ENCODE data around the gene MDM4.
"Not testable (repeated sequence)": the region's sequence is repeated elsewhere in the genome, so short reads cannot be mapped to it uniquely, and the experiment has no call there.

The MDM4 gene

DNA sequence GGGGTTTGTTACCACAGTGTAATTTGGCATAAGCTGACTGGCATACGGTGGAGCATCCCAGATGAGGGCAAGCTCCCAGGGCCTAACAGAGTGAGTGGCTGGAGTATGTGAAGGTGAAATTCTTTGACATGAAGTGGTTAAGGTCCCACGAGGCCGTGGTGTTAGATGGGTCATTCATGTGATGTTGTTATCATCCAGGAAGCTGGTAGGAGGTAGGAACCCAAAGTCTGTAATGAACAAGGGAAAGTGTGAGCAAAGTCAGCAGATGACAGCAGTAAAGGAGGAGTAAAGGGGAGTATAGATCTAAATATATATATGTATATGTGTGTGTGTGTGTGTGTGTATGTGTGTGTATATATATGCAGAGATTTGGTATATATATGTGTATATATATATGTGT is 47.6 kb downstream of the MDM4 start:
- DNase-seq = no peak

DNA sequence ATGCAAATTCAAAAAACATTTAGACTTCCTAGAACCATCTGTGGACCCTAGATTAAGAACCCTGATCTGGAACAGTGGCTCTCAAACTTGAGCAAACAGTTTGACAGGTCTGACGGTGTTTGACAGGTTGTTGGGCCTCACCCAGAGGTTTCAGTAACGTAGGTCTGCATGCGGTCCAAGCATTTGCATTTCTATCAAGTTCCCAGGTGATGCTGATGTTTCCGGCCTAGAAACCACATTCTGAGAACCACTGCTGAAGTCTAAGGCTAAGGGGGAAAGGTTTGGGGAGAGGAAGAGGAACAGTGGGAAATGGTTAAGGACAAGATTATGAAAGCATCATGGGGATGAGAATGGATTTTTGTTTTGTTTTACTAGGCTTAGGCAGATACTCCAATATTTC is 48.6 kb downstream of the MDM4 start:
- DNase-seq = no peak

GRCh38 chr1:204565617-204566582 is 49.7 kb downstream of the MDM4 start:
- DNase-seq = peak; percentile 80

DNA sequence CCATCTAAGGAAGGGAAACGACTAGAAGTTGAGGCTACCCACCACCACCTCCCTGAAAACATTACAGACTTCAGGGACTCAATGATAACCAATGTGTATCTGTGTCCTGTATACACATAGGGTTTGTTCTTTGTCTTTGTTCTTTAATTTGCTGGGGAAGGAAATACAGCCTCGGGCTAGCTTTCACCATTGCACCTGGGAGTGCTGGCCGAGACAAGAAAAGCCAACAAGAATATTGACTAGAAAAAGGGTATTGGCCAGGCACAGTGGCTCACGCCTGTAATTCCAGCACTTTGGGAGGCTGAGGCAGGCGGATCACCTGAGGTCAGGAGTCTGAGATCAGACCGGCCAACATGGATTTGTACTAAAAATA is 50.4 kb downstream of the MDM4 start:
- DNase-seq = no peak

DNA sequence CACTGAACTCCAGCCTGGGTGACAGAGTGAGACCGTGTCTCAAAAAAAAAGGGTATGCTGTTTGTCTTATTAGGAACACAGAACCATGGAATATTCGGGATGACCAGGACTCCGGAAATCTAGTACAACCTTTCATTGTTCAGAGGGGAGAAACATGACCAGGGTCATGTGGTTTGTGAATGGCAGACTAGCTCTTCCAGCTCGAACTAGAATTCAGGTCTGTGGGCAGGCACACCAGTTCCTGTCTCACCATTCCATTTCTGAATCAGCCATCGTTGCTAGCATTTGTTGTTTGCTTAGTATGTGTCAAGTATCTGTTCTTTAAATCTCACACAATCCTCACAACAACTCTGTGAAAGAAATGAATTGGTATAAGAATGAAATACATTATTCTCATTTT is 50.9 kb downstream of the MDM4 start:
- no peak for DNase-seq

- no peak for DNase-seq
Measured at GRCh38 chr1:204568576-204569315, 52.5 kb downstream of the MDM4 start.

DNA sequence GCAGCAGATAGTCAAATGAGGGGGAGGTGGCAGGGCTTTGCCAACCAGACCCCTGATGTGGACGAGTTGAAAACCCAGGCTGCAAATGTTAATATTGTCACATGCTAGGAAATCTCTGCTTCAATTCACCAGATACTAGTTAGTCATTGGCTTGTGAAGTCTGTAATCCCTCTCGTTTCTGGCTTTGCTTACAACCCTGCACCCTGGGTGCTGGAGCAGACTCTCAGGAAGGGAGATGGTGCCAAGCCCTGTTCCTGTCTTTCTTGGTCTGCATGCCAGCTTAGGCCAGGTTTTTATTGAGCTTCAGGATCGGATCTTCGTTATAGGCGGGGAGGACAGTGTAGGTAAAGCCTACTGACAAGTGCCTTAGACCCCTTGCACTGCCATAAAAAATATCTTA is 53.3 kb downstream of the MDM4 start:
- no peak for DNase-seq

DNA sequence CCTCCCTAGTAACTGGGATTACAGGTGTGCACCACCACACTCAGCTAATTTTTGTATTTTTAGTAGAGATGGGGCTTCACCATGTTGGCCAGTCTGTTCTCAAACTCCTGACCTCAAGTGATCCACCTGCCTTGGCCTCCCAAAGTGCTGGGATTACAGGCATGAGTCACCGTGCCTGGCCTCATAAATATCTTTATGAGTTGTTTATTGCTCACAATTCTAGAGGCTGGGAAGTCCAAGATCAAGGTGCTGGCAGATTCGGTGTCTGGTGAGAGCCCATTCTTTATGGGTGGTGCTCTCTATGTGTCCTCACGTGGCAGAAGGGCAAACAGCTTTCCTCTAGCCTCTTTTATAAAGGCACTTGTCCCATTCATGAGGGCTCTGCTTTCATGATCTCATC is 53.8 kb downstream of the MDM4 start:
- not testable (repeated sequence) for DNase-seq

GRCh38 chr1:204571128-204571527 is 54.9 kb downstream of the MDM4 start:
- DNase-seq = no peak

DNA sequence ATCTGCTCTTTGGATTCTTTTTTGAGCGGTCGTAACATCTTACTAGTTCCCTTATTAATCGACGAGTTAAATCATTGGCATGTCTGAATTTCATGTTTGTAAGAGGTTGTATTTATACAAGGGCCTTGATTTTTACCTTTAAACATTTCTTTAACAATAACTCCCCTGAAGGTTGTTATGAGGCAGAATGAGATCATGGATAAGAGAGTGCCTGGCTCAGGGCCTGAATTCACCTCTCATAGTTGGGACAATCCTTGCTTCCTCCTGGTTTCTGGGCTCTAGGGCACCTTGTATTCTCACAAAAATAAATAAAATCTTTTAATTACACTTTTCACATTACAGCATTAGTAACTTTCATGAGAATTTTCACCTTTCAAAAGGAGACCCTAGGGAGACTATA is 55.4 kb downstream of the MDM4 start:
- DNase-seq = no peak

DNA sequence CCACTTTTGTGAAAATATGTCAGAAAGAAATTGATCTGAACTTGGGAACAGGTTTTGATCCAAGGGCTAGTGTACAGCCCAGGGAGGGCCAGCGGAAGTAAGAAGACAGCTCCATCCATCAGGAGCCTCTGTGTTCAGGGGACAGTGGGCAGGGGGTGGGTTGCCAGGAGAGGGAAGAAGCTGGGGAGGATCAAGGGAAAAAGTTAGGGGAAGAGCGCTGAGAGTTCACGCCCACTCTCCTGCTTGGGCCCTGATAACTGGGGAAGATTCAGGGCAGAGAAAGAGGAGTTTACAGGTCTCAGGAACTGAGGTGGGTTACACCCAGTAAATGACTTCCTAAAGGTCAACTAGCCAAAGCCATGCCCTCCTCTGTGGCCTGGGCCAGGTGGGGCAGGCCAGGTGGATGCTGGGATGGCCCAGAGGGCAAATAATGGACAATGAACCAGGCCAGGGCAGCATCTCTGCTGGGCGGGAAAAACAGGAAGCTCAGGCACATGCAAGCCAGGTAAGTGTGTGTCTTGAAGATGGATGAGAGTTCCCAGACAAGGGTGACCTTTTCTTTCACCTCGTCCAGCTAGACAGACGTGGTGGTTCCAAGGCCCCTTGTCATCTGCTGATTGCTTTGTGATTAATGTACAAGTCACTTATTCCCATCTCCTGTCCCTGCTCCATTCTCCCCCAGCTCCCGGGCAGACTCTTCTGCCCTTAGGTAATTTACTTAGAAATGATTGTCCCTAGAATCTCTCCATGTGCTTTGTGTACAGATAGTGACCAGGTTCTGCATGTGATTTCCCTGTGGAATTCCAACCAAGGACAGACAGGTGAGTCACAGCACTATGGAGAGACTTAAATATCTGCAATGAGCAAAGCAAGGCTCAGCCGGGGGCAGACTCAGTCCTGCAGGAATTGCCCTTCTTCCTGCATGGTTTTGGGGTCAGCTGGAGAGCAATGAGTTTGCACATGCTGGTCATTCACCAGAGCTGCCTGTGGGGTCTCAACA is 57.0 kb downstream of the MDM4 start:
- no peak for DNase-seq

- DNase-seq = no peak
Measured at GRCh38 chr1:204574016-204574864, 58.0 kb downstream of the MDM4 start.

DNA sequence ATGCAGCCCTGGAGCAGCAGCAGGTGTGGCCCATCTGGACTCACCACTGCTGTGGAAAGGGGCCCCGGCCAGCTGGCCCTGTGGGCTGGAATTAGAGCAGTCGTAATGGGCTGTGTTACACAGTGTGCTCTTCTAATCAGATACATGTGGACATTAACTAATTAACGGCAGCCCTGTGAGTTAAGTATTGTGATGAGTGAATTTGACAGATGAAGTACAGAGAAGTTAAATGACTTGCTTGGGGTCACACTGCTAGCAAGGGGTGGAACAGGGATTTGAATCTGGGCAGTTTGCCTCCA is 58.6 kb downstream of the MDM4 start:
- DNase-seq = no peak

- DNase-seq = no peak
Measured at GRCh38 chr1:204575221-204576190, 59.3 kb downstream of the MDM4 start.

GRCh38 chr1:204576422-204576821 is 60.2 kb downstream of the MDM4 start:
- DNase-seq = no peak

DNA sequence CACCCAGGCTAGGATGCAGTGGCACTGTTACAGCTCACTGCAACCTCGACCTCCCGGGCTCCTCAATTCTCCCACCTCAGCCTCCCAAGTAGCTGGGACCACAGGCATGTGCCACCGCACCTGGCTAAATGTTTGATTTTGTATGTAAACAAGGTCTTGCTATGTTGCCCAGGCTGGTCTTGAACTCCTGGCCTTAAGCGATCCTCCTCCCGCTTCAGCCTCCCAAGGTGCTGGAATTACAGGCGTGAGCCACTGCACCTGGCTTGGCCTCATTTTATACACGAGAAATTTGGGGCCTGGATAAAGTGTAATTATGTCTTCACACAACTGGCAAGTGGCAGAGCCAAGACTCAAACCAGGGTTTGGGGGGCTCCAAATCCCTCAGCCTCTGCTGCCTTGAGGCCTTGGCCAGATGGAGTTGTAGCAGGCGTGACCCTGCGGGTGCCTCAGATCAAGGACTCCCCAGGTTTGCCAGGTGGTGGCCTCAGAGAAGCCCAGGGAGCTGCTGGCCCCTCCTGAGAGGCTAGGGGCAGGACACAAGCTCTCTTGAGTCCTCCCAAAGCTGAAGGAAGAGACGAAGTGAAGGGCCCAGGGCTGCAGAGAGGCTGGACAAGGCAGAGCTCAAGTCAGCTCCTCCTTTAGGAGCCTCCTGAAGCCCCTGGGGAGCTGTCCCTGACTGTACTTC is 61.7 kb downstream of the MDM4 start:
- no peak for DNase-seq

GRCh38 chr1:204578867-204579664 is 62.9 kb downstream of the MDM4 start:
- no peak for DNase-seq

DNA sequence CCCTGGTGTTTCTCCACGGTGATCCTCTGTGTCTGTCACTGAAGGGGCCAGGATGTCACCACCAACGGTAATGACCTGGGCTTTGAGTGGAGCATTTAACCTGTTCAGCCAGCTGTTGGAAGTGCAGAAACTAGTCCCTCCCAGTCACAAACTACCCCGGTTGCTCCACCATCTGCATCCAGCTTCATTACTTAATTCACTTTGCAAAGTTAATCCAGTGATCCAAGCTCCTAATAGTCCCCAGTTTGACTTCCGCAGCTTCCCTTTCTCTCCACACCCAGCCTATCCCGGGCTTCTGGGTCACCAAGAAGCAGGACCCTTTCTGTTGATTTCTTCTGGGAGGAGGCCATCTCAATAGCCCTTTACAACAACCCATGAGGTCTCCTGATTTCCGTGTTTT is 63.5 kb downstream of the MDM4 start:
- DNase-seq = no peak

DNA sequence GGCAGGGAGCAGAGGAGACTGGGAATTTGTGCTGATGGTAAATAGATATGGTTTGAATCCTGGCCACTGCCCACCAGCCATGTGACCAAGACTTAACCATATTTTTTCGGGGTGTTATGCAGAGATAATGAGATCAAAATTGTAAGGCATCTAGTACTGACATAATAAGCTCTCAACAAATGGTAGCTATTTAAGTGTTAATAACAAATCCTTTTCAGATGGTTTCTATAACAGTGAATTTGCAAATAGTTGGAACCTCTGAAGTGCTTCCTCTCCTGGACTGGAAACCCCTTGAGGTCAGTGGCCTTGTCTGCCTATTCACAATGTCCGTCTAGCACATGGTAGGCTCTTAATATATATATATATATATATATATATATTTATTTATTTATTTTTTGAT is 64.7 kb downstream of the MDM4 start:
- DNase-seq = no peak
